HUES64 (cell line): ENCODE data around the gene LYPLA2. TPM values are rescaled to one million over a fixed set of nuclear protein-coding genes. Genes with fewer than 3 reads are reported as not detected.

Source experiments
- H3K27ac ChIP-seq: 2 replicates; pipeline ENCODE4 v1.7.0; 2013; ENCODE audit warnings: low read depth, low read length, inconsistent platforms
- H3K27me3 ChIP-seq: 2 replicates; pipeline ENCODE4 v1.6.1; 2013; ENCODE audit warnings: mild to moderate bottlenecking, low read length; ENCODE audit not compliant: insufficient read depth
- H3K36me3 ChIP-seq: 2 replicates; pipeline ENCODE4 v1.6.1; 2013; ENCODE audit warnings: mild to moderate bottlenecking, low read length; ENCODE audit not compliant: insufficient read depth
- H3K4me1 ChIP-seq: 2 replicates; pipeline ENCODE4 v1.6.1; 2013; ENCODE audit warnings: mild to moderate bottlenecking, low read length, moderate library complexity; ENCODE audit not compliant: insufficient read depth
- H3K4me3 ChIP-seq: 2 replicates; pipeline ENCODE4 v1.5.1; 2013; ENCODE audit warnings: mild to moderate bottlenecking, low read length, moderate library complexity
- H3K9ac ChIP-seq: 2 replicates; pipeline ENCODE4 v1.6.1; 2013; ENCODE audit warnings: mild to moderate bottlenecking, low read depth, low read length
- H3K9me3 ChIP-seq: 2 replicates; pipeline ENCODE4 v1.6.1; 2013; ENCODE audit warnings: low read depth, low read length; ENCODE audit not compliant: insufficient read depth
- WGBS: fragments of 150-250, 120-280 bp; methylation state at CpG from one replicate; pipeline ENCODE4 v1.1.7; 2013; ENCODE audit warnings: missing lambda C conversion rate; 5-methylcytosine and 5-hydroxymethylcytosine counted together
- polyA plus RNA-seq, 2 experiments: library from polyadenylated mRNA; stranded (reverse); fragments of 50-300 nt; gene quantifications; one replicate each; pipeline ENCODE4 v1.2.3, GENCODE V29; 2013

Gene LYPLA2
- 94.8 TPM for polyA plus RNA-seq (2013, experiment 1 of 2)
- polyA plus RNA-seq (2013, experiment 2 of 2): 86.7 TPM

- 0 out of 2 replicates have a peak, but pooled peaks cover 4% of the 10 kb centered on the region for H3K4me1 ChIP-seq
- peak within 1 kb of the TSS; percentile 69 for H3K9ac ChIP-seq
- peak within 1 kb of the TSS; percentile 81 for H3K4me3 ChIP-seq
- H3K27me3 ChIP-seq: no peaks in the 10 kb centered on the region
- H3K9me3 ChIP-seq: no peaks in the 10 kb centered on the region
- peak within 1 kb of the TSS; percentile 20 for H3K27ac ChIP-seq
- peaks cover 54% of the 10 kb centered on the region for H3K36me3 ChIP-seq
- WGBS: 1% methylated on average over 47 of the region's 47 CpGs
Measured at GRCh38 chr1:23790696-23791515, at the start of gene LYPLA2. Gene LYPLA2, plus strand, starts transcription at chr1:23791145. Its CDS starts 1,538 bp downstream, at chr1:23792683.

DNA sequence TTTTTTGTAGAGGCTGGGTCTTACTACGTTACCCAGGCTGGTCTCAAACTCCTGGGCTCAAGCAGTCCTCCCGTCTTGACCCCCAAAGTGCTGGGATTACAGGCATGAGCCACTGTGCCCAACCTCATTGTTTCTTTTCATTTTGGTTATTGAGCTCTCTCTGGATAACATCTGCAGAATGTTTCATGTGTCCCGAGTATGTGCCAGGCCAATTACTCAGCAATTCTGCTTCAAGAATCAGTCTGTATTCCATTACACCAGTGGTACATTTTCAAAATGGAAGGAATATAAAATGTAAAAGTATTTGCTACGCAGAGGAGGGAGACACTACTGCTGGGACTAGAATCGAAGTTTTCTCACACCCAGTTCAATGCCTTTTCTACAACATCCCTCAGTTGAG is 49.3 kb upstream of the LYPLA2 start:
- Histone ChIP-seq H3K4me1 (peaks cover 13% of the 10 kb centered on the region), H3K9ac (no peak overlapping the region), H3K9me3 (no peaks in the 10 kb centered on the region), H3K27me3 (no peaks in the 10 kb centered on the region), H3K27ac (no peak overlapping the region), H3K4me3 (no peak overlapping the region), H3K36me3 (peaks cover 10% of the 10 kb centered on the region)
- WGBS: 96% methylated on average over 3 of the region's 5 CpGs

GRCh38 chr1:23742670-23743286 is 48.2 kb upstream of the LYPLA2 start:
- peak overlapping the region; percentile 92 for H3K4me3 ChIP-seq
- H3K27ac ChIP-seq: peak overlapping the region; percentile 81
- peaks cover 21% of the 10 kb centered on the region for H3K36me3 ChIP-seq
- H3K9me3 ChIP-seq: no peaks in the 10 kb centered on the region
- H3K4me1 ChIP-seq: peaks cover 13% of the 10 kb centered on the region
- H3K9ac ChIP-seq: peak overlapping the region; percentile 88
- WGBS: 15% methylated on average over 28 of the region's 28 CpGs
- no peaks in the 10 kb centered on the region for H3K27me3 ChIP-seq

DNA sequence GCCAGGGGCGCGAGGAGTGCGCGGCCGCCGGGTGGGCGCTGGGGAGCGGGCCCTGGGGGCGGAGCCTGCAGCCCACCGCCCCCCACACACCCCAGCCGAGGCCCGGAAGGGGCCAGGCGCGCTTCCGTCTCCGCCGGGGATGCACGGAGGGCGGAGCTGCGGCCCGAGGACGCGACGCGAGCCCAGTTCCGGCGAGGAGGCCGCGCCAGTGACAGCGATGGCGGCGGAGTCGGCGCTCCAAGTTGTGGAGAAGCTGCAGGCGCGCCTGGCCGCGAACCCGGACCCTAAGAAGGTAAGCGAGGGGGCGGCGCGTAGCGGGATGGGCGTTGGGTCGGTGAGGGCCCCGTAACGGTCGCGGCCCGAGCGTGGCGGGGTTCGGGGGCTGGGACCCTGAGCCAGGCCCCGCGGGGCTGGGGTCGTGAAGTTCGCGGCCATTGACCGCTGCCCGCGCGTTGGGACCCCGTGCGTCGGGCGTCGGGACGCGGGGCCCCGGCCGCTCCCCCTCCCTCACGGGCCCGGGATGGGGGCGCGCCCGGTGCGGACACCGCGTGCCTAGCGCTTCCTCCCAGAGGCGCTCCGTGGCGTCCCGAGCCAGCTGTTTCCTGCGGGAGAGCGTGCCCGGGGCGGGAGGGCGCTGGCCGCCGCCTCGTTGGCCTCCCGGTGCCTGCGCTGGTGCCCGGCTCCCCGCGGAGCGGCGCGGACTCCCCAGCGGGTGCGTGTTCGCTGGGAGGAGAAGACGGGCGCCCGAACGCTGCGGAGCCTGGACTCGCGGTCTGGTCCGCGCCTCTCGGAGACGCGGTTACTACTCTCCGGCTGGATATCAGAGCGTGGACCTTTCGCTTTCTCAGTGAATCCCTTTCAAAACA is 47.4 kb upstream of the LYPLA2 start, which contains the start of gene ELOA:
ELOA (plus strand) TSS at position 185 of the 866 bp plus-strand sequence; CDS start at position 218, 33 bp downstream.
- Histone ChIP-seq H3K4me1 (peaks cover 13% of the 10 kb centered on the region), H3K27ac (peak within 1 kb of the TSS; percentile 81), H3K9ac (peak within 1 kb of the TSS; percentile 88), H3K4me3 (peak within 1 kb of the TSS; percentile 92), H3K36me3 (peaks cover 25% of the 10 kb centered on the region), H3K27me3 (no peaks in the 10 kb centered on the region), H3K9me3 (no peaks in the 10 kb centered on the region)
- WGBS: under 1% methylated on average over 119 of the region's 119 CpGs

DNA sequence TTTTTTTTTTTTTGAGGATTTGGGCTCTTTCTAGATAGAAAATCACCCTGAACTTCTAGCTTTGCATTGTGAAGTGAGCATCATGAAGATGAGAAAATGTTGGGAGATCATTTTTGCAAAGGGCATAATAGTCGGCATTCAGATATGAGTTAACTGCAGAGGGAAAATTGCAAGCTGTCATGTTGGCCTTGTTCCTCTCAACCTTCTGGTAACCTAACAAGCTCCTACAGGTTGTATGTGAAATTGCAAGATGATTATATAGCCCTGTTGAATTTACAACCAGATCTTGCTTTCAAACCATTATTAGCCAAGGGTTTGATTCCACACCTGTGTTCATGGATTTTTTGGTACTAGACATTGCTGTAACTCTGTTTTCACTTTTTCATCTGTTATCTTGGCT is 45.4 kb upstream of the LYPLA2 start:
- peaks cover 43% of the 10 kb centered on the region for H3K36me3 ChIP-seq
- WGBS: 96% methylated on average over 1 of the region's 1 CpG
- H3K27ac ChIP-seq: no peak overlapping the region
- peaks cover 13% of the 10 kb centered on the region for H3K4me1 ChIP-seq
- no peak overlapping the region for H3K9ac ChIP-seq
- H3K4me3 ChIP-seq: no peak overlapping the region
- no peaks in the 10 kb centered on the region for H3K9me3 ChIP-seq
- no peaks in the 10 kb centered on the region for H3K27me3 ChIP-seq

DNA sequence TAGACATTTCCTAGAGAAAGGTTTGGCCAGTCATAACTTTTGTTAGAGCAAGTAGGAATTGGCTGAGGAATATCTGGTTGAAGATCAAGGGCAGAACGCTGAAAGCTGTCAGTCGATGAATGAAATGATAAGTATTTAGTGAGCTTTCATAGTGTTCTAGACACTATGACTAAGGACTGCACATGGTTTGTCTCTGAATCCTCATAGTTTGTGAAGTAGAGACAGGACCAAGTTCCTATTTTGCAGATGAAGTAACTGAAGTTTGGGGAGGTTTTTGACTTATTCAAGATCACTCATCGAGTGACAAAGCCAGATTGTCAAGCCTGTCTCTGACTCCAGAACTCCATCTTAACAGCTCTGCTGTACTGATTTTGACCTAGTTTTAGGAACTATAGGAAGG is 42.9 kb upstream of the LYPLA2 start:
- peaks cover 68% of the 10 kb centered on the region for H3K36me3 ChIP-seq
- H3K4me1 ChIP-seq: peaks cover 9% of the 10 kb centered on the region
- H3K9ac ChIP-seq: no peak overlapping the region
- WGBS: 93% methylated on average over 3 of the region's 3 CpGs
- H3K27me3 ChIP-seq: no peaks in the 10 kb centered on the region
- no peaks in the 10 kb centered on the region for H3K9me3 ChIP-seq
- H3K4me3 ChIP-seq: no peak overlapping the region
- H3K27ac ChIP-seq: no peak overlapping the region

DNA sequence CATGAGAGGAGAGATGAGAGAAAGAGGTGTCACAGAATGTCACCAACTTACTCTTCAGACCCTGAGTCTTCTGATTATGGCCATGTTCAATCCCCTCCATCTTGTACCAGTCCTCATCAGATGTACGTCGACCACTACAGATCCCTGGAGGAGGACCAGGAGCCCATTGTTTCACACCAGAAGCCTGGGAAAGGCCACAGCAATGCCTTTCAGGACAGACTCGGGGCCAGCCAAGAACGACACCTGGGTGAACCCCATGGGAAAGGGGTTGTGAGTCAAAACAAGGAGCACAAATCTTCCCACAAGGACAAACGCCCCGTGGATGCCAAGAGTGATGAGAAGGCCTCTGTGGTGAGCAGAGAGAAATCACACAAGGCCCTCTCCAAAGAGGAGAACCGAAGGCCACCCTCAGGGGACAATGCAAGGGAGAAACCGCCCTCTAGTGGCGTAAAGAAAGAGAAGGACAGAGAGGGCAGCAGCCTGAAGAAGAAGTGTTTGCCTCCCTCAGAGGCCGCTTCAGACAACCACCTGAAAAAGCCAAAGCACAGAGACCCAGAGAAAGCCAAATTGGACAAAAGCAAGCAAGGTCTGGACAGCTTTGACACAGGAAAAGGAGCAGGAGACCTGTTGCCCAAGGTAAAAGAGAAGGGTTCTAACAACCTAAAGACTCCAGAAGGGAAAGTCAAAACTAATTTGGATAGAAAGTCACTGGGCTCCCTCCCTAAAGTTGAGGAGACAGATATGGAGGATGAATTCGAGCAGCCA is 39.7 kb upstream of the LYPLA2 start:
- H3K4me1 ChIP-seq: no peaks in the 10 kb centered on the region
- H3K4me3 ChIP-seq: no peak overlapping the region
- H3K9me3 ChIP-seq: no peaks in the 10 kb centered on the region
- H3K9ac ChIP-seq: no peak overlapping the region
- 83% methylated on average over 11 of the region's 11 CpGs for WGBS
- no peaks in the 10 kb centered on the region for H3K27me3 ChIP-seq
- peaks cover 94% of the 10 kb centered on the region for H3K36me3 ChIP-seq
- H3K27ac ChIP-seq: no peak overlapping the region

DNA sequence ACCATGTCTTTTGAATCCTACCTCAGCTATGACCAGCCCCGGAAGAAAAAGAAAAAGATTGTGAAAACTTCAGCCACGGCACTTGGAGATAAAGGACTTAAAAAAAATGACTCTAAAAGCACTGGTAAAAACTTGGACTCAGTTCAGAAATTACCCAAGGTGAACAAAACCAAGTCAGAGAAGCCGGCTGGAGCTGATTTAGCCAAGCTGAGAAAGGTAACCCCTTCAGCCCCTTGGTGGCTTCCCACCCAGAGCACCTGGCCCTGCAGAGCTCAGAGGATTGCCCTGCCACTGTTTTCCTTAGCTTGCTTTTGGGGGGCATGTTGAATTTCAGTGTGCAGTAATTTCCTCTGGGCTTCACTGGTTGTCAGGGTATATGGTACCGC is 39.1 kb upstream of the LYPLA2 start:
- peaks cover 94% of the 10 kb centered on the region for H3K36me3 ChIP-seq
- H3K4me1 ChIP-seq: no peaks in the 10 kb centered on the region
- no peak overlapping the region for H3K9ac ChIP-seq
- no peaks in the 10 kb centered on the region for H3K9me3 ChIP-seq
- no peaks in the 10 kb centered on the region for H3K27me3 ChIP-seq
- WGBS: 96% methylated on average over 4 of the region's 4 CpGs
- no peak overlapping the region for H3K4me3 ChIP-seq
- H3K27ac ChIP-seq: no peak overlapping the region

DNA sequence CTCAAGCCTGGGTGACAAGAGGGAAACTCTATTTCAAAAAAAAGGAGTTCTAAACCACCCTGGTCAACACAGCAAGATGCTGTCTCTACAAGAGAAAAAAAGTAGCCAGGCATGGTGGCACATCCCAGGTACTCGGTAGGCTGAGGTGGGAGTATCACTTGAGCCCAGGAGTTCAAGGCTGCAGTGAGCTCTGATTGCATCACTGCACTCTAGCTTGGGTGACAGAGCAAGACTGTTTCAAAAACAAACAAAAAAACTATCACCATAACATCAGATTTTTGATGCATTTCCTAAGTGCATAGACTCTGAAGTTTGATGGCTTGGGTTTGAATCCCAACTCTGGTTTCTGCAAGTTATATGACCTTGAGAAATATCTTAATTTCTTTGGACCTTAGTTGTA is 38.0 kb upstream of the LYPLA2 start:
- H3K4me1 ChIP-seq: no peaks in the 10 kb centered on the region
- no peaks in the 10 kb centered on the region for H3K27me3 ChIP-seq
- peaks cover 94% of the 10 kb centered on the region for H3K36me3 ChIP-seq
- H3K27ac ChIP-seq: no peak overlapping the region
- no peak overlapping the region for H3K4me3 ChIP-seq
- no peaks in the 10 kb centered on the region for H3K9me3 ChIP-seq
- H3K9ac ChIP-seq: no peak overlapping the region
- 100% methylated on average over 1 of the region's 1 CpG for WGBS

GRCh38 chr1:23756676-23757075 is 34.3 kb upstream of the LYPLA2 start:
- Histone ChIP-seq H3K9ac (no peak overlapping the region), H3K27ac (no peak overlapping the region), H3K36me3 (peaks cover 98% of the 10 kb centered on the region), H3K27me3 (no peaks in the 10 kb centered on the region), H3K4me3 (no peak overlapping the region), H3K4me1 (no peaks in the 10 kb centered on the region), H3K9me3 (no peaks in the 10 kb centered on the region)
- WGBS: 98% methylated on average over 3 of the region's 3 CpGs
